OCI-LY7 (cell line): ENCODE data around the gene VWC2L.

Experiments
- CTCF ChIP-seq: fragments of 200-600 bp; sonication (generic); conservative IDR thresholded peaks from 2 replicates; pipeline ENCODE4 v1.5.1; 2014; ENCODE audit warnings: mild to moderate bottlenecking, antibody characterized with exemption, low read length, moderate library complexity, mixed read lengths
- EZH2phosphoT487 ChIP-seq: fragments of 200-600 bp; sonication (generic); IDR thresholded peaks from 2 replicates; pipeline ENCODE4 v1.6.1; 2018; ENCODE audit warnings: low read depth, borderline replicate concordance, mild to moderate bottlenecking, mixed run types, antibody characterized with exemption, low read length, moderate library complexity, mixed read lengths

GRCh38 chr2:214450118-214450894, 39.5 kb downstream of the VWC2L start:
- TF ChIP-seq CTCF (no peak), EZH2phosphoT487 (no peak)
